H9 (cell line): ENCODE data around the gene THRB. TPM values are rescaled to one million over a fixed set of nuclear protein-coding genes. Genes with fewer than 3 reads are reported as not detected.

ENCODE experiments used
- DNase-seq: peaks from one replicate; pipeline ENCODE4 v3.0.0-alpha.2; 2017
- H2AFZ ChIP-seq: one replicate; pipeline ENCODE4 v1.6.1; 2013; ENCODE audit warnings: mild to moderate bottlenecking, low read length, control low read depth, moderate library complexity
- H2AK5ac ChIP-seq: 2 replicates; pipeline ENCODE4 v1.6.1; 2013; ENCODE audit warnings: low read length, control low read depth, mixed read lengths; ENCODE audit not compliant: insufficient read length
- H2BK120ac ChIP-seq: one replicate; pipeline ENCODE4 v1.6.1; 2013; ENCODE audit warnings: low read depth, mild to moderate bottlenecking, low read length, control low read depth, inconsistent platforms; ENCODE audit not compliant: poor library complexity, severe bottlenecking
- H2BK12ac ChIP-seq: 2 replicates; pipeline ENCODE4 v1.6.1; 2013; ENCODE audit warnings: low read length, control low read depth, mixed read lengths, low read depth; ENCODE audit not compliant: insufficient read length
- H2BK15ac ChIP-seq: 2 replicates; pipeline ENCODE4 v1.6.1; 2013; ENCODE audit warnings: low read depth, low read length, control low read depth
- H2BK20ac ChIP-seq: one replicate; pipeline ENCODE4 v1.6.1; 2013; ENCODE audit warnings: low read depth, mild to moderate bottlenecking, low read length, control low read depth, inconsistent platforms; ENCODE audit not compliant: poor library complexity, severe bottlenecking
- H2BK5ac ChIP-seq: 2 replicates; pipeline ENCODE4 v1.6.1; 2013; ENCODE audit warnings: low read length, control low read depth, mixed read lengths; ENCODE audit not compliant: insufficient read length
- H3K14ac ChIP-seq: 2 replicates; pipeline ENCODE4 v1.6.1; 2013; ENCODE audit warnings: low read length, control low read depth; ENCODE audit not compliant: insufficient read depth
- H3K18ac ChIP-seq: 2 replicates; pipeline ENCODE4 v1.6.1; 2013; ENCODE audit warnings: low read depth, mild to moderate bottlenecking, mixed read lengths, low read length, control low read depth; ENCODE audit not compliant: insufficient read length
- H3K23ac ChIP-seq: 2 replicates; pipeline ENCODE4 v1.6.1; 2013; ENCODE audit warnings: low read length, control low read depth, mixed read lengths, low read depth; ENCODE audit not compliant: insufficient read length
- H3K23me2 ChIP-seq: 2 replicates; pipeline ENCODE4 v1.6.1; 2013; ENCODE audit warnings: low read depth, mild to moderate bottlenecking, mixed read lengths, low read length, control low read depth; ENCODE audit not compliant: insufficient read length, poor library complexity, severe bottlenecking
- H3K27ac ChIP-seq: 2 replicates; pipeline ENCODE4 v1.5.1; 2013; ENCODE audit warnings: low read length, control low read depth, mixed read lengths, low read depth; ENCODE audit not compliant: insufficient read length
- H3K27me3 ChIP-seq: 2 replicates; pipeline ENCODE4 v1.6.1; 2013; ENCODE audit warnings: low read length, control low read depth, inconsistent platforms; ENCODE audit not compliant: insufficient read depth
- H3K4ac ChIP-seq: 2 replicates; pipeline ENCODE4 v1.6.1; 2013; ENCODE audit warnings: low read depth, mild to moderate bottlenecking, control low read depth, inconsistent platforms, low read length, moderate library complexity
- H3K4me1 ChIP-seq: 2 replicates; pipeline ENCODE4 v1.6.1; 2013; ENCODE audit warnings: low read length, control low read depth, inconsistent platforms; ENCODE audit not compliant: insufficient read depth
- H3K4me2 ChIP-seq: 2 replicates; pipeline ENCODE4 v1.6.1; 2013; ENCODE audit warnings: low read length, control low read depth, mixed read lengths; ENCODE audit not compliant: insufficient read length, insufficient read depth
- H3K56ac ChIP-seq: 2 replicates; pipeline ENCODE4 v1.6.1; 2013; ENCODE audit warnings: low read depth, mild to moderate bottlenecking, mixed read lengths, low read length, control low read depth; ENCODE audit not compliant: insufficient read length
- H3K79me1 ChIP-seq: 2 replicates; pipeline ENCODE4 v1.6.1; 2013; ENCODE audit warnings: low read depth, mild to moderate bottlenecking, moderate library complexity, low read length, control low read depth, inconsistent platforms; ENCODE audit not compliant: insufficient read depth, poor library complexity, severe bottlenecking
- H3K79me2 ChIP-seq: 2 replicates; pipeline ENCODE4 v1.6.1; 2013; ENCODE audit warnings: low read length, control low read depth, inconsistent platforms; ENCODE audit not compliant: insufficient read depth
- H3K9ac ChIP-seq: 2 replicates; pipeline ENCODE4 v1.6.1; 2013; ENCODE audit warnings: low read length, control low read depth, mixed read lengths; ENCODE audit not compliant: insufficient read length; ENCODE audit errors: extremely low read depth
- H3K9me3 ChIP-seq: one replicate; pipeline ENCODE4 v1.6.1; 2013; ENCODE audit warnings: low read depth, low read length, inconsistent platforms; ENCODE audit not compliant: control insufficient read depth
- H3T11ph ChIP-seq: one replicate; pipeline ENCODE4 v1.6.1; 2013; ENCODE audit warnings: mild to moderate bottlenecking, low read length, control low read depth, inconsistent platforms
- H4K20me1 ChIP-seq: one replicate; pipeline ENCODE4 v1.6.1; 2013; ENCODE audit not compliant: control insufficient read depth, insufficient read length, insufficient read depth
- H4K5ac ChIP-seq: 2 replicates; pipeline ENCODE4 v1.6.1; 2013; ENCODE audit warnings: low read depth, mild to moderate bottlenecking, mixed read lengths, low read length, control low read depth; ENCODE audit not compliant: insufficient read length
- H4K8ac ChIP-seq: replicated peaks from 2 replicates; pipeline ENCODE4 v1.6.1; 2013; ENCODE audit warnings: low read length, control low read depth, mixed read lengths, low read depth; ENCODE audit not compliant: insufficient read length
- H4K91ac ChIP-seq: 2 replicates; pipeline ENCODE4 v1.6.1; 2013; ENCODE audit warnings: low read depth, mild to moderate bottlenecking, moderate library complexity, mixed read lengths, low read length, control low read depth; ENCODE audit not compliant: insufficient read length
- H3K27ac Mint-ChIP-seq, 3 experiments: 2 replicates in 2 of 3; 3 replicates in 1 of 3; pipeline ENCODE4 v1.8.0; 2020 to 2021; ENCODE audit warnings: mixed read lengths in 3 of 3, mild to moderate bottlenecking in 1 of 3, moderate library complexity in 1 of 3
- H3K27me3 Mint-ChIP-seq: 2 replicates; pipeline ENCODE4 v1.8.0; 2021; ENCODE audit warnings: low read depth, mild to moderate bottlenecking, moderate library complexity, mixed read lengths
- H3K36me3 Mint-ChIP-seq, 3 experiments: 2 replicates in 2 of 3; 3 replicates in 1 of 3; pipeline ENCODE4 v1.8.0; 2020 to 2021; ENCODE audit warnings: low read depth in 3 of 3, mixed read lengths in 3 of 3; ENCODE audit not compliant: insufficient read depth in 1 of 3
- H3K4me1 Mint-ChIP-seq, 2 experiments: 2 replicates each; pipeline ENCODE4 v1.8.0; 2020; ENCODE audit warnings: mixed read lengths in 2 of 2
- H3K4me3 Mint-ChIP-seq, 2 experiments: 2 replicates in 1 of 2; 3 replicates in 1 of 2; pipeline ENCODE4 v1.8.0; 2020 to 2021; ENCODE audit warnings: mild to moderate bottlenecking in 2 of 2, mixed read lengths in 2 of 2, moderate library complexity in 1 of 2
- H3K9me3 Mint-ChIP-seq, 2 experiments: 2 replicates in 1 of 2; 3 replicates in 1 of 2; pipeline ENCODE4 v1.8.0; 2020; ENCODE audit warnings: mild to moderate bottlenecking in 2 of 2, mixed read lengths in 2 of 2, moderate library complexity in 1 of 2
- CTCF ChIP-seq: fragments of 200-600 bp; sonication (generic); conservative IDR thresholded peaks from 3 replicates; pipeline ENCODE4 v1.8.0; 2021; ENCODE audit warnings: antibody characterized with exemption, mild to moderate bottlenecking
- WGBS: extraction: QIAGEN DNeasy Blood & Tissue Kit; methylation state at CpG from one replicate; pipeline ENCODE4 v1.1.7; 2013; ENCODE audit warnings: missing lambda C conversion rate, low lambda C conversion rate, mixed read lengths; ENCODE audit not compliant: insufficient read length; ENCODE audit errors: extremely low coverage; 5-methylcytosine and 5-hydroxymethylcytosine counted together
- total RNA-seq: library from RNA; stranded (reverse); gene quantifications from 2 replicates; pipeline ENCODE4 v1.2.1, GENCODE V29; 2021

THRB gene
- total RNA-seq, 1 experiment from 2014 or later: 8.6 TPM

GRCh38 chr3:24318677-24319287 is 175.9 kb downstream of the THRB start:
- no peaks in the 10 kb centered on the region for H3K79me2 ChIP-seq
- no peak overlapping the region for H3T11ph ChIP-seq
- no peaks in the 10 kb centered on the region for H3K9me3 ChIP-seq
- no peak overlapping the region for H3K23ac ChIP-seq
- H3K4me1 ChIP-seq: no peaks in the 10 kb centered on the region; the same call in 1 of the 2 replicates
- Mint-ChIP-seq H3K27me3 (no peaks in the 10 kb centered on the region), H3K36me3 (no peaks in the 10 kb centered on the region), H3K27ac (no peak overlapping the region), H3K4me3 (no peak overlapping the region), H3K4me1 (peaks cover 4 to 5% of the 10 kb centered on the region in 2 experiments; a peak in 3 of 4 replicates), H3K9me3 (no peaks in the 10 kb centered on the region)
- no peak for DNase-seq
- no peak overlapping the region for H3K14ac ChIP-seq
- no peak overlapping the region for H4K5ac ChIP-seq
- no peak overlapping the region for H2AK5ac ChIP-seq
- H3K23me2 ChIP-seq: no peaks in the 10 kb centered on the region
- no peak overlapping the region for H3K9ac ChIP-seq
- H3K79me1 ChIP-seq: no peaks in the 10 kb centered on the region
- no peak overlapping the region for H2BK5ac ChIP-seq
- no peak overlapping the region for H3K56ac ChIP-seq
- H3K27me3 ChIP-seq: no peaks in the 10 kb centered on the region
- H2BK15ac ChIP-seq: no peak overlapping the region
- WGBS: no CpG with 5 or more reads among the region's 1 CpG
- no peak overlapping the region for H2BK12ac ChIP-seq
- H4K8ac ChIP-seq: no peak overlapping the region
- H2BK20ac ChIP-seq: no peak overlapping the region
- no peak overlapping the region for H2AFZ ChIP-seq
- no peak for TF ChIP-seq CTCF
- H3K4me2 ChIP-seq: no peak overlapping the region
- H2BK120ac ChIP-seq: no peak overlapping the region
- H4K91ac ChIP-seq: no peak overlapping the region
- no peak overlapping the region for H3K4ac ChIP-seq
- no peak overlapping the region for H3K18ac ChIP-seq
- no peaks in the 10 kb centered on the region for H4K20me1 ChIP-seq
- no peak overlapping the region for H3K27ac ChIP-seq
